Neural crest cell (in vitro differentiated cells): ENCODE data around the gene HP1BP3. TPM values are rescaled to one million over a fixed set of nuclear protein-coding genes. Genes with fewer than 3 reads are reported as not detected.

Experiments used
- DNase-seq: peaks from one replicate; pipeline ENCODE4 v3.0.0; 2021; ENCODE audit warnings: low read depth, mixed read lengths, low spot score
- H3K27ac Mint-ChIP-seq: one replicate; pipeline ENCODE4 v1.8.0; 2021; ENCODE audit warnings: mild to moderate bottlenecking, mixed read lengths; ENCODE audit not compliant: unreplicated experiment
- H3K27me3 Mint-ChIP-seq: 2 replicates; pipeline ENCODE4 v1.8.0; 2021; ENCODE audit warnings: low read depth, mild to moderate bottlenecking, mixed read lengths
- H3K36me3 Mint-ChIP-seq: 2 replicates; pipeline ENCODE4 v1.8.0; 2021; ENCODE audit warnings: low read depth, mild to moderate bottlenecking, mixed read lengths
- H3K4me1 Mint-ChIP-seq: 2 replicates; pipeline ENCODE4 v1.8.0; 2021; ENCODE audit warnings: mixed read lengths
- H3K4me3 Mint-ChIP-seq: one replicate; pipeline ENCODE4 v1.8.0; 2021; ENCODE audit warnings: mild to moderate bottlenecking, mixed read lengths
- H3K9me3 Mint-ChIP-seq: 2 replicates; pipeline ENCODE4 v1.8.0; 2021; ENCODE audit warnings: mixed read lengths
- total RNA-seq: library from RNA; stranded (reverse); gene quantifications from 2 replicates; pipeline ENCODE4 v1.2.1, GENCODE V29; 2021
- TF ChIP-seq, protein P1 (sequence below): fragments of 200-600 bp; sonication (generic); conservative IDR thresholded peaks from 2 replicates; pipeline ENCODE4 v1.5.0; 2021; ENCODE audit warnings: antibody characterized with exemption, mild to moderate bottlenecking

Gene HP1BP3
- total RNA-seq, 1 donor from 2014 or later, result 303 TPM

DNA sequence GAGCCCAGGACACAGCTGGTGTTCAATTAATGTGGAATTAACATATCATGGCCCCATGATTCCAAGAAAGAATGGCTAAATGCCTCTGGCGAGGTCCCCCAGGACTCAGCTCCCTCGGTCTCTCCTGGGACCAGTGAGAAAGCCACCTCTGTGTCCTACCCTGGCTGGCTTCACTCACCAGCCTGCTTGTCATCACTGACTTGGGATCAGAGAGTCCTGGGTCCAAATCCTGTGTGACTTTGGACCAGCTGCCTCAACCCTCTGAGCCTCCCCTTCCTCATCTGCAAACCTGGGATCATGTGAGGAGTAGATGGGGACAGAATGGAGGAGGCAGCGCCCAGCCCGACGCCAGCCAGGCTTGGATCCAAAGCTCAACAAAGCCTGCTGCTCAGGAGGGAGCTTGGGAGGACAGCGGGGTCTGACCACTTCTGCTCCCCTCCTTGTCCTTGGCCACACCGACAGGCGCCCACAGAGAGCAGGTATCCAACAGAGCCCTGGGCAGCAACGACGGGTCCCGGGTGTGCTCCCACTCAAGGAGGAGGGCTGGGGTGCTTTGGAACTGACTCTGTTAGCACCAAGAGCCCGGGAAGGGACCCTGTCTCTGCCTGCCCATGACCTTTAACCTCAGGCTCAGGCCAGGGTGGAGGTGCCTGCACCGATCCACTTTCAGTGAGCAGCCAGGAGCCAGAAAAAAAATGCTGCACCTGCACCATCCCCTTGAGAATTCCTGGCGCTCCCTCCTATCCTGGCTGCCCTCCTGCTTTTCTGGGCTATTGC lies 57.8 kb downstream of the HP1BP3 start:
- TF ChIP-seq, protein P1, sequence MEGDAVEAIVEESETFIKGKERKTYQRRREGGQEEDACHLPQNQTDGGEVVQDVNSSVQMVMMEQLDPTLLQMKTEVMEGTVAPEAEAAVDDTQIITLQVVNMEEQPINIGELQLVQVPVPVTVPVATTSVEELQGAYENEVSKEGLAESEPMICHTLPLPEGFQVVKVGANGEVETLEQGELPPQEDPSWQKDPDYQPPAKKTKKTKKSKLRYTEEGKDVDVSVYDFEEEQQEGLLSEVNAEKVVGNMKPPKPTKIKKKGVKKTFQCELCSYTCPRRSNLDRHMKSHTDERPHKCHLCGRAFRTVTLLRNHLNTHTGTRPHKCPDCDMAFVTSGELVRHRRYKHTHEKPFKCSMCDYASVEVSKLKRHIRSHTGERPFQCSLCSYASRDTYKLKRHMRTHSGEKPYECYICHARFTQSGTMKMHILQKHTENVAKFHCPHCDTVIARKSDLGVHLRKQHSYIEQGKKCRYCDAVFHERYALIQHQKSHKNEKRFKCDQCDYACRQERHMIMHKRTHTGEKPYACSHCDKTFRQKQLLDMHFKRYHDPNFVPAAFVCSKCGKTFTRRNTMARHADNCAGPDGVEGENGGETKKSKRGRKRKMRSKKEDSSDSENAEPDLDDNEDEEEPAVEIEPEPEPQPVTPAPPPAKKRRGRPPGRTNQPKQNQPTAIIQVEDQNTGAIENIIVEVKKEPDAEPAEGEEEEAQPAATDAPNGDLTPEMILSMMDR, result no peak
- Mint-ChIP-seq H3K9me3 (no peaks in the 10 kb centered on the region), H3K4me1 (peaks cover 17% of the 10 kb centered on the region), H3K36me3 (no peaks in the 10 kb centered on the region), H3K27me3 (peaks cover 60% of the 10 kb centered on the region), H3K27ac (peak overlapping the region; percentile 43), H3K4me3 (peak overlapping the region; percentile 84)
- DNase-seq, result no peak

DNA sequence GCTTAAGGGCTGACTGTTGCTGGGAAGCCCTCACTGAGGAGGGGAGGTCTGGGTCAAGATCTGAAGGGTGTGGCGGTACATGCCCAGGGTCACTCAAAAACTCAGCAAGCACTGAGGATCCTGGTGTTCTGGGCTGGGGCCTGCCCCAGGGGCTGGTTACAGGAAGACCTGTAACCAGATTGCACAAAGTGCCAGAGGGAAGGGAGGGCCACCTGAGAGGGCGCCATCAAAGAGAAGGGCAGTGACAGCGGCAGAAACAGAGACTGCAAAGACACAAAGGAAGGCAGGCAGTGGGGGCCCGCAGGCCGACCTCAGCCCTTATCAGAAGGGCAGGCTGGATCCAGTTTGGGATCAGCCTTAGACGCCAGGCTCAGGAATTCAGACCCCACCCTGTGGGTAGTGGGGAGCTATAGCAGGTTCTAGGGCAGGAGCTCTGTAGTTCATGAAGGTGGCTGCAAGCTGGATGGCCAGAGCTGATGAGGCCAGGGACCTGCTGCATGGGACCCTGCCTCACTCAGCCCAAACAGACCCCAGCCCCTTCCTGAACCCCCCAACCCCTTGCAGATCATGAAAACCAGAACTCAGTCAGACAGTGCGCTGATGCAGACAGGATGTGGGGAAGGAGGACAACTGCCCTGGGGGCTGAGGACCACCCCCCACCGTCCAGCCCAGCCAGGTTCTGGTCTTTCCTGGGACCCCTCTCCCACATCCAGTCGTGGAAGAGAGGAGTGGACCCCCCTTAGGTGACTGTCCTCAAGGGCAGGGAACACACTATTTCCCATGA lies 58.5 kb downstream of the HP1BP3 start:
- TF ChIP-seq, protein P1, result no peak
- DNase-seq, result no peak
- Mint-ChIP-seq H3K36me3 (no peaks in the 10 kb centered on the region), H3K4me3 (peak overlapping the region; percentile 71), H3K9me3 (no peaks in the 10 kb centered on the region), H3K27ac (peak overlapping the region; percentile 43), H3K4me1 (peaks cover 17% of the 10 kb centered on the region), H3K27me3 (peaks cover 53% of the 10 kb centered on the region)

DNA sequence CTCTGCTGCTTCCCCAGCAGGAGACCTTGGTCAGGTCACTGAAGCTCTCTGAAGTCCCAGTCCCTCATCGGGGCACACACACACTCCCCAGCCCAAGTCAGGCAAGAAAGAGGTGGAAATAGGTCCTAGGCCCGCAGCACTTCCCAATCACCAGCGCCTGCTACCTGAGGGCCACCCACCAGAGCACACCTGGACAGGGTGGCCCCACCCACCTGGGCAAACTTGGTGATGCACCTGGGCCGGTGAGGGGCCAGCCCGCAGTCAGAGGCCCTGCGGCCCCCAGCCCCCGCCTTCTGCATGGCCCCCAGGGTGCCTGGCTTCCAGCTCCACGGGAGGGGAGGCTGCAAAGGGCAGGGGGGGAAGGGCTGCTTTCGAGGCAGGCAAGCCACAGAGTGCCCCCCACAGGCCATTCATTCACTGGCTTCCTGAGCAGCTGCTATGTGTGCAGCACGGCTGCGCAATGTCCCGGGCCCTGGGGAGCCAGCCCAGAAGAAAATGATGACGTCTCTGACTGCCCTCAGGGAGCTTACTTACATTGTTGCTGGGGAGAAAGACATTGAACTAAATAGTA lies 59.3 kb downstream of the HP1BP3 start:
- H3K27ac Mint-ChIP-seq, result no peak overlapping the region

DNA sequence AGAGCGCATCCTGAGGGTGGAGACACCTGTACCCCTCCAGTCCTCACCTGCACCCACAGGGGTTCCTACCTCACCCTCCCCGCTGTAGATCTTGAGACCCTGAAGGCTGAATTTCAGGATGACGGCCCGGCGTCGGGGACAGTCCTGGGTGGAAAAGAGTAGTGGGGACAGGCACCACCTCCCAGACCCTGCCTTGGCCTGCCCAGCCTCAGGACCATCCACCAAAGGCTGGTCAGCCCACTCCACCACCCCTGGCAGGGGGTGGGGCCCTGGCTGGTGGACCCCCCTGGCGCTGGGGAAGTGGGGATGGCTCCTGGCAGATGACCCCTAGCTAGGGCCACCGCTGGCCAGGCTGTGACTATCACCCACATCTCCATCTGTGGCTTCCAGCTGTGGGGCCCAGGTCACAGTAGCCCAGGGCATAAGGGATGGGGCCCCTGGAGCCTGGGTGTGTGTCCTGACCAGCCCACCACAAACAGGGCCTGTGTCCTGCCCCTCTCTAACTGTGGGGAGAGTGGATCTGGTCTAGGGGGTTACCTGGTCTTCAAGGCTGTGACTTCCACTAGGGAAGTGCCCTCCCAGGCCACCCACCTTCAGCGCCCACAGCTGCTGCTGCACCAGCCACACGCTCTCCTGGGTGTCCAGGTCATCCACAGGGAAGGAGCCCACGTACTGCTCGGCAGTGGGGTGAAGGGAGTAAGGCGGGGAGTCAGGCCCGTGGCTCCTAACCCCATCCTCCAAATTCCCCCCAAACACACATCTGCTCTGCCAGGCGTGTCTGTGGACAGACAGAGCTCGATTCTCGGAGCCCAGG lies 60.0 kb downstream of the HP1BP3 start:
- TF ChIP-seq, protein P1, result no peak
- H3K4me1 Mint-ChIP-seq, result peaks cover 9% of the 10 kb centered on the region
- no peak for DNase-seq
- H3K27ac Mint-ChIP-seq, result no peak overlapping the region
- H3K4me3 Mint-ChIP-seq, result no peak overlapping the region
- peaks cover 39% of the 10 kb centered on the region for H3K27me3 Mint-ChIP-seq
- H3K9me3 Mint-ChIP-seq, result no peaks in the 10 kb centered on the region
- no peaks in the 10 kb centered on the region for H3K36me3 Mint-ChIP-seq

More for the DNA sequence above, 59.3 kb downstream of the HP1BP3 start:
- no peaks in the 10 kb centered on the region for H3K36me3 Mint-ChIP-seq
- no peak for DNase-seq
- H3K9me3 Mint-ChIP-seq, result no peaks in the 10 kb centered on the region
- TF ChIP-seq, protein P1, result no peak
- H3K4me1 Mint-ChIP-seq, result peaks cover 12% of the 10 kb centered on the region
- peaks cover 46% of the 10 kb centered on the region for H3K27me3 Mint-ChIP-seq
- H3K4me3 Mint-ChIP-seq, result peak overlapping the region; percentile 71
